ENCODE measurements around the gene ANGPTL4.
A peak's percentile ranks its signal among the peaks of the same experiment; 100 is the strongest.
"Not testable (repeated sequence)": the region's sequence is repeated elsewhere in the genome, so short reads cannot be mapped to it uniquely, and the experiment has no call there.

ANGPTL4 gene

DNA sequence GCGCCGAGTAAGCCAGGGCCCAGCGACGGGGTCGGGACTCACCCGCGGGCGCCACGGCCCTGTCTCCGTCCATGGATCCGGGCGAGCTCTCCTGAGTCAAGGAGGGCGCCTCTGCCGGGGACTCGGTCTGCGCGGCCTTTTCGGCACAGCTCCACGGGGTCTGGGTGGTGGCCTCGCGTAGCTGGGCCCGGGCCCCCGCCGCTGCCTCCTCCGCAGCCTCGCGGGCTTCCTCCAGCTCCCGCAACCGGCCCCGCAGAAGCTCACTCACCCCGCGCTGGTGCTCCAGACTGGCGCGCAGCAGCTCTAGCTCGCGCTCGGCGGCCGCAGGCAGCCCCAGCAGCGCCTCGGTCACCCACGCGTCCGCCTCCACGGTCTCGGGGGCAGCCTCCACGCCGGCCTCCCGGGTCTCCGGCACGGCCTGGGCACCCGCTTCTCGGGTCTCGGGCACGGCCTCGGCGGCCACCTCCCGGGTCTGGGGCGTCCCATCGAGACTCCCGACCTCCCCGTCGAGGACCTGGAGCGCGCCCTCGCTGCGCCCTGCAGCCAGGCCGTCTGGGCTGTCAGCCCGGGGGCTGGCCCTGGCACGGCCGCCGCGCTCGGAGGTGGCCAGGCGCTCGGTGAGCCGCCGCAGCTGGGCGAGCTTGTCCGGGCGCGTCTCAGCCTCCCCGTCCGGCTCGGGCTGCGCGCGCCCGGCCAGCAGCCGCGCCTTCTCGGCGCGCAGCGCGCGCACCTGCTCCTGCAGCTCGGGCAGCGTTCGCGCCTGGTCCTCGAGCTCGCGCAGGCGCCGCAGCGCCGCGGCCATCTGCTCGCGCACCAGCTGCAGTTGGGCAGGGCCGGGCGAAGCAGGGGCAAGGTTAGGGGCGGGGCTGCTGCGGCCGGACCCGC, 29.3 kb upstream of the ANGPTL4 start:
- no peak for DNase-seq (ENCODE audit: low read depth)

DNA sequence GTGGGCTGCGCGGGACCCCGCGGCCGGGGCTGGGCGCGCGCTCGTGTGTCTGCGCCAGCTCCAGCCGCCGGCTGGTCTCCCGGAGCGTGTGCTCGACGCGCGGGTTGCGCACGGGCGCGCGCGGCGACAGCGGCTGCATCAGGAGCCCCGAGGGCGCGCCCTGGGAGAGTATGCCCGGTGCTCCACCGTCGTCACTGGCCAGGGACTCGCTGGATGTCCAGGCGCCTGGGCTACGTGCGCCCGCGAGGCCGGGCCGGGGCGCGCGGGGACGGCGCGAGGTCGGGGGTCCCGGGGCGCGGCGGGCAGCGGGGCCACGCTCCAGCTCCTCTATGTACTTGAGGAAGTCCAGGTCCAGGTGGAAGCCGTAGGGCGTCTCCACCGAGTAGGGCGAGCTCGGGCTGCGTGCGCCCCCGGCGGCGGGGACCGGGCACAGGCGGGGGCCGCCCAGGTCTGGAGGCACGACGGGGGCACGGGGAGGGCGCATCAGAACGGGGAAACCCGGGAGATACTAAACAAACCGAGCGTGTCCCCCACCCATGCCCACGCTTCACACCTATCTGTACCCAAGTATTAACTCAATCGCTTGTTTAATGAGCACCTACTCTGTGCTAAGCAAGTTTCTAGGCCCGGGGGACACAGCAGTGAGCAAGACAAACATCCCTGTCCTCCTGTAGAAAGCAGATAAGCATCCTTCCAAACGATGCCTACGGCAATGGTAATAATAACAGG, 28.4 kb upstream of the ANGPTL4 start:
- DNase-seq (ENCODE audit: low read depth): no peak

DNA sequence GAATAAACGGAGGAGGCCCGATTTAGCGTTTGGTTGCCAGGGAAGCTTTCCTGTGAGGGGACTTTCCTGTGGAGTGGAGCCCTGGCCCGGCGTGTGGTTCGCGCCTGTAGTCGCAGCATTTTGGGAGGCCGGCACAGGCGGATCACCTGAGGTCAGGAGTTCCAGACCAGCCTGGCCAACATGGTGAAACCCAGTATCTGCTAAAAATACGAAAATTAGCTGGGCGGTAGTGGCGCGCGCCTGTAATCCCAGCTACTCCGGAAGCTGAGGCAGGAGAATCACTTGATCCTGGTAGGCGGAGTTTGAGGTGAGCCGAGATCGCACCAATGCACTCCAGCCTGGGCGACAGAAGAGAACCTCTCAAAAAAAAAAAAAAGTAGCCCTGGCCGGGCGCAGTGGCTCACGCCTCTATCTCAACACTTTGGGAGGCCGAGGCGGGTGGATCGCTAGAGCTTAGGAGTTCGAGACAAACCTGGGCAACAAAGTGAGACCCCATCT, 27.8 kb upstream of the ANGPTL4 start:
- DNase-seq (ENCODE audit: low read depth): no peak

DNA sequence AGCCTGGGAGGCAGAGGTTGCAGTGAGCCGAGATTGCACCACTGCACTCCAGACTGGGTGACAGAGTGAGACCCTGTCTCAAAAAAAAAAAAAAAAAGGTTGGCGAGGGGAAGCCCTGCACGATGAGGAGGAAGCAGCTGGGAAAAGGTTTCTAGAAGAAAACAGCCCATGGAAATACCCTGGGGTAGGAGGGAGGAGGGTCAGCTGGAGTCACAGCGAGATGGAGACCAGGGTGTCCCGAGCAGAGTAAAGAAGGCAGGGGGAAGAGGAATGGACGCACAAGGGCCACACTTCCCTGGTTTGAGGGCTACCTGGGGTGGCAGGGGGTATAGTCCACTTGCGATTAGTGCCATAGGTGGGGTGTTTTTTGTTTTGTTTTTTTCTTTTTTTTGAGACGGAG, 27.3 kb upstream of the ANGPTL4 start:
- no peak for DNase-seq (ENCODE audit: low read depth)

DNA sequence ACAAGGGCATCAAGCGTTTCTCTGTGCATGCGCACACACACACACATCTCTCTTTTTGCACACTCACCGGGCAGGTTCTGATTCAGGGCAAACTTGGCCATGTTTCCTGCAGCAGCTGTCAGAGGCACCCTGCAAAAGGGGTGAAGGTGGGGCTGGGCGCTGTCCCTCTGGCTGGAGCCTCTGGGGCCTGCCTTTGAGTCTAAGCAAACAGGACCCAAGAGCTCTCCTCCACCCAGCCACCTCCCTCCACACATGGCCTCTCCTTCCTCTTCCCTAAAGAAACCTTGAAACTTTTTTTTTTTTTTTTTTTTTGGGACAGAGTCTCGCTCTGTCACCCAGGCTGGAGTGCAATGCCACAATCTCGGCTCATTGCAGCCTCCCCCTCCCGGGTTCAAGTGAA, 26.2 kb upstream of the ANGPTL4 start:
- DNase-seq (ENCODE audit: low read depth): no peak

DNA sequence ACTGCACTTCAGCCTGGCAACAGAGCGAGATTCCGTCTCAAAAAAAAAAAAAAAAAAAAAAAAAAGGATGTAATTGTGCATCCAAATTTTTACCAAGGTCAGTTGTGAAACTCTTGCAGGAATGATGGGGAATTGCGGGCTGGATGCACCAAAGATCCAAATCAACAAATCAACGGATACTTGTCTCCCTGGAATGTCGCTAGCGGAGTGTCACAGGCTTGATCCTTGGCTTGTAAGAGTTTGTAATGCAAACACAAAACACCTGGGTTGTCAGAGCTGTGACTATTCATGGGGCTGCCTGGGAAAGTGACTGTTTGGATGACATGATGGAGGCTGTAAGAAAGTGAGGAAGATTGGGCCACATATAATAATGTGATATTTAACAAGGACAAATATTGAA, 25.1 kb upstream of the ANGPTL4 start:
- no peak for DNase-seq (ENCODE audit: low read depth)

DNA sequence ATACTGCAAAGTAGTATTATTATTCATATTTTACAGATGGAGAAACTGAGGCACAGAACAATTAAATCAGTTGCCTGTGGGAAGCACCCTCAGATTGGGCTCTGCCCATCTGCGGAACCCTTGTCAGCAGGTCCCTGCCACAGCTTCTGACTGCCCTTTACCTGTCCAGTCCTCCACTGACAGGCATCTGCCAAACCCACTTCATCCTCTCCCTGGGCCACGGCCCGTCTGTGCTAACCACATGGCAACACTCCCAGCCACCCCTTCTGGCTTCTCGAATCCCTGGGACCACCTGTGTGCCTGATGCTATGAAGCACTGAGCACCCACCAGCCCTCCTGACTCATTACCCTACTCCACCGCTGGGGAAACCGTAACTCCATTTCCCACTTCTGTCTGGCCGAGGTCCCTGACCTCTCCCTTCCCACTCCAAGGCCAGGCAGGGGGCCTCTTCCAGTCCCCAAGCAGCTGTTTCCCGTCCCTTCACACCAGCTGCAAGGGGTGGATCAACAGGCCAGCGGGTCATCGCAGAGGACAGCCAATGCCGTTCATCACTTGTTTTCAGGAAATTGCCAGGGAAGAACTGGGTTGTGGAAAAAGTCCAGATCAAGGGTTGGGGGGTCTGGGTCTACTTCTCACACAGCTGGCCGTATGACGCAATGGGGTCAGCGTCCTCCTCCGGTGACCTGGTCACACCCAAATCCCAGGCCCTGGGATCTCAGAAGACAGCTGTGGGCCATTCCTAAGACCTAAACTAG, 23.4 kb upstream of the ANGPTL4 start:
- no peak for DNase-seq (ENCODE audit: low read depth)

DNA sequence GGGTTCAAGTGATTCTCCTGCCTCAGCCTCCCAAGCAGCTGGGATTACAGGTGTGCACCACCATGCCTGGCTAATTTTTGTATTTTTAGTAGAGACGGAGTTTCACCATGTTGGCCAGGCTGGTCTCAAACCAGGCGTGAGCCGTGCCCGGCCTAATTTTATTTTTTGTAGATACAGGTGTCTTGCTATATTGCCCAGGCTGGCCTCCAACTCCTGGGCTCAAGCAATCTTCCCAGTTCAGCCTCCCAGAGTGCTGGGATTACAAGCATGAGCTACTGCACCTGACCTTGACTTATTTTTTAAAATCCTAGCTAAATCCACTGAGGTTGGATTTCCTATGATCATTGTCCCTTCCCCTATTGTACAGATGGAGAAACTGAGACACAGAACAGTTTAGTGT, 22.5 kb upstream of the ANGPTL4 start:
- not testable (repeated sequence) for DNase-seq (ENCODE audit: low read depth)

DNA sequence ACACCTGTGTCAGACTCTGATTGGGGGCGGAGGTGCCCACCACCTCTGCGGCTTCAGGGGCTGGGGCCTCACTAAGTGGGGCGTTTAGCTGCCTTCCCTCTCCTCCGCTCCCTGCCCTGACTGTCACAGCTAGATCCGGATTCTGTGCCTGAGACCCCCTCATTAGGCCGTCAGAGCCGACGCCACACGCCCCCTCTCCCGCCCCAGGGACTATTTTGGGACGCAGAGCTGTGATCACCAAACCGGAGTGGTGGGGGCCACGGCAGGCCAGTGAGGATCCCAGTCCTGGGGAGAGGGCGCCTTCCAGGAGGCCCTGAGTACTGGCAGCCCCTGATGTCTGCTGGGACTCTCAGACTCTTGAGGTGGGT, 21.7 kb upstream of the ANGPTL4 start:
- DNase-seq (ENCODE audit: low read depth): no peak

DNA sequence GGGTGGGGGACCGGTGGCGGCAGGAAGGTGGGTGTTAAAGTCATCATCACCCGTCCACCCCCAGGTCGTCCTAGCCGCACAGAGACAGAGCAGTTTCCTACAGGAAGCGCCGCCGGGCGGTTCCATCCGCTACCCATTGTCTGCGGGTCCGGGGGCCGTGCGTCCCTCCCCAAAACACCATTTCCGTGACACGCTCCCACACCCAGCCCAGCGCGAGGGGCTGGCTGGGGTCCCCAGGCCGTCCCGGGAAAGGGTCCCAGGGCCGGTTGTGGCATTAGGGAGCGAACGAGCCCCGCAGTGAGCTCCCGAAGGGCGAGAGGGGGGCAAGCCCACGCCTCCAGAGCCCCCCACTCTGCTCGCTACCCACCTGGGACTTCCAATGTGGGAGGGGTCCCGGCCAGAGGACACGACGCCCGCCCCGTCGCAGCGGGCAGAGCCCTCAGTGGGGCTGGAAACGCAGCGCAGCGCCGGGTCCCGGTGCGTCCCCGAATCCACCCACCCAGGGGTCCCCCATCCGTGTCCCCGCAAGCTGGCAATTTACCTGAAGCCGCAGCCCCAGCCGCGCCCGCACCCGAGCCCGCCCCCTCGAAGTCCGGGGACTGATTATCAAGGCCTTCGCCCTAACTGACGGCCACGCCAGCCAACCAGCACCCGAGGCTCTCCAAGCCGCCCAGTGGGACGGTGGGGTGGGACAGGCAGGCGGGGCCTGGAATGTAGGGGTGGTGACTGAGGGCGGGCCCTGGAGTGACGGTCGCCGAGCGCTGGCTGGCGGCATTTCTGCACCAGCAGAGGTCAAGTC, 21.1 kb upstream of the ANGPTL4 start, which contains the start of gene KANK3:
Gene KANK3, minus strand, starts transcription at position 579 of the 799 bp plus-strand sequence. CDS start 5,434 bp downstream, outside the sequence.
- peak; percentile 86 for DNase-seq (ENCODE audit: low read depth)

DNA sequence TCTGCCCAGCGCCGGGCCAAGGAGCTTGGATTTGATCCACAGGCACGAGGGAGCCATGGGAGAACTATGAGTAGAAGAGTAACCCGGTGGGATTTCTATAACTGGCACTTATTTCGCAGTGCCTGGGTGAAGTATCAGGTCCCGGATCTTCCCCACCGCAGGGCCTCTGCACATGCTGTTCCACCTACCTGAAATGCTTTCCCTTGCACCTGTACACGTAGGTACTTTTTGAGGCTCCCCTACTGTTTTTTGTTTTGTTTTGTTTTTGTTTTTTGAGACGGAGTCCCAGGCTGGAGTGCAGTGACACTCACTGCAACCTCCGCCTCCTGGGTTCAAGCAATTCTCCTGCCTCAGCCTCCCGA, 20.5 kb upstream of the ANGPTL4 start:
- no peak for DNase-seq (ENCODE audit: low read depth)

DNA sequence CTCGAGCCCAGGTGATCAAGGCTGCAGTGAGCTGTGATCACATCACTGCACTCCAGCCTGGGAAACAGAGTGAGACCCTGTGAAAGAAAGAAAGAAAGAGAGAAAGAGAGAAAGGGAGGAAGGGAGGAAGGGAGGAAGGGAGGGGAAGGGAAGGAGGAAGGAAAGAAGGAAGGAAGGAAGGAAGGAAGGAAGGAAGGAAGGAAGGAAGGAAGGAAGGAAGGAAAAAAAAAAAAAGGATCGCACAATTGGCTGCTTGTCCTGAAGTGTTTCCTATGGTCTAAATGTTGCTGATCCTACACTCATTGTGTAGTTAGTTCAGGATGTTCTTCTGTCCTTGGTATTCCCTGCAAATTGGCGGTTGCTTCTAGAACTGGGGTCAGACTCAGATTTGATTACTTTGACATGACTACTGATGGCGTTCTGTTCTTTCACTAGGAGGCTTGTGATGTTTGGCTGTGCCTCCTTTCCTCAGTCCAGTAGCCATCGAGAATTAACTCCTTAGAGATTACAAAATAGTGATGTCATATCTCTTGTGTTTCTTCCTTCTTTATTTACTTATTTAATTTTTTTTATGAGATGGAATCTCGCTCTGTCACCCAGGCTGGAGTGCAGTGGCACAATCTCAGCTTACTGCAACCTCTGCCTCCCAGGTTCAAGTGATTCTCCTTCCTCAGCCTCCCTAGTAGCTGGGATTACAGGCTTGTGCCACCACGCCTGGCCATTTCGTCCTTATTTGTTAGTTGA, 14.2 kb upstream of the ANGPTL4 start:
- not testable (repeated sequence) for DNase-seq (ENCODE audit: low read depth)

DNA sequence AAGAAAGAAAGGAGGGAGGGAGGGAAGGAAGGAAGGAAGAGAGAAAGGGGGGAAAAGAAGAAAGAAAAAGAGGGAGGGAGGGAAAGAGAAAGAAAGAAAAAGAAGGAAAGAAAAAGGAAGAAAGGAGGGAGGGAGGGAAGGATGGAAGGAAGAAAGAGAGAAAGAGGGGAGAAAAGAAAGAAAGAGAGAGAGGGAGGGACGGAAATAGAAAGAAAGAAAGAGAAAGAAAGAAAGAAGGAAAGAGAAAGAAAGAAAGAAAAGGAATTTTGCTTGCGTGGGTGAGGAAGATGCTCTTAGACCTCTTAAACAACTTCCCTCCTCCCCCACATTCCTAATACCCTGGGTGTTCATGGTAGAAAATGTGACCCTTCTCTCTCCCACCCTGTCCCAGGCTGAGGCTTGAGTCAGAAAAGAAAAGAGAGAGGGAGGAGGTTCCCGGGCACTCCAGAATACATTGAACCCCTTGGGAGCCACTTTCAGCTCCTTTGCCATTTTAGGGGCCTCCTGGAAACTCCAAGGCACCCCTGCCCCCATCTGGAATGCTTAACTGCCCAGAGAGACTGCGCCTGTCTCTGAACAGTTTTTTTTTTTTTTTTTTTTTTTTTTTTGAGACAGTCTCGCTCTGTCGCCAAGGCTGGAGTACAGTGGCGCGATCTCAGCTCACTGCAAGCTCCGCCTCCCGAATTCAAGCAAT, 11.7 kb upstream of the ANGPTL4 start:
- no peak for DNase-seq (ENCODE audit: low read depth)

DNA sequence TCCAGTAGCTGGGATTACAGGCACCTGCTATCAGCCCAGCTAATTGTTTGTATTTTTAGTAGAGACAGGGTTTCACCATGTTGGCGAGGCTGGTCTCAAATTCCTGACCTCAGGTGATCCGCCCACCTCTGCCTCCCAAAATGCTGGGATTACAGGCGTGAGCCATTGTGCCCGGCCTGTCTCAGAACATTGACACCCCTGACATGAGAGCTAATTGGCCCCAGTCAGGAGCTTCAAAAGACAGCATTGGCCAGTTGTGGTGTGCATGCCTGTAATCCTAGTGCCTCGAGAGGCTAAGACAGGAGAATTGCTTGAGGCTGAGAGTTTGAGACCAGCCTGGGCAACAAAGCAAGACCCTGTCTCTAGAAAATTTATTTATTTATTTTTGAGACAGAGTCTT, 11.1 kb upstream of the ANGPTL4 start:
- DNase-seq (ENCODE audit: low read depth): not testable (repeated sequence)

DNA sequence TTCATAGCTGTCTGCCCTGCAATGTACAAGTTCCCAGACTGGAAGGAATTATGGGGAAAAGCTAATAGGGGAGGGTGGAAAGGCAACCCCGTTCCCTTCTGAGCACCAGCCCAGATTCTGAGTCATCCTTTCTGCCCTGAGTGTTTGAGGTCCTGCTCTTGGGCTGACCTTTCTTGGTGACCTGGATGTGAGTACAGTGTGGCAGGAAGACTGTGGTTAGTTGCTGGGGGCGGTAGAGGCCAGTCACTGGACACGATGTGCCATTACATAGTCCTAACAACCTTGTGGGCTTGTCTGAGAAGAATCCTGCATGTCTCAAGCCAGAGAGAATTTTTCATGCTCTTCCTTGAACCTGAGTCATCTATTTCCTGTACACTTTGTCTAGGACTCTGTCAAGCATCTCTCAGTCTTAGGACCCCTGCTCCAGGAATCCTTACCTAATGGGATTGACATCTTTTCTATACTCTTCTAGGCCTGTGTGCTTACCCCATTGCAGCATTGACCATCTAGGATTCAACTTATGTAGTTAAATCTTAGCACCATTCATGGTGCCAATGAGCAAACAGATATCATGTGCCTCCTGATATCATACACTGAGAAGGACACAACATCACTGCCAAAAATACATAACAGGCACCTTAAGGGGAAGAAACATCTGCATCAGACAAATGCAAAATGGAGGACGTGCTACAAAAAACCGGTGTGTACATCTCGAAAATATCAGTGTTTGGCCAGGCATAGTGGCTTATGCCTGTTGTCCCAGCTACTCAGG, 8.1 kb upstream of the ANGPTL4 start:
- no peak for DNase-seq (ENCODE audit: low read depth)

DNA sequence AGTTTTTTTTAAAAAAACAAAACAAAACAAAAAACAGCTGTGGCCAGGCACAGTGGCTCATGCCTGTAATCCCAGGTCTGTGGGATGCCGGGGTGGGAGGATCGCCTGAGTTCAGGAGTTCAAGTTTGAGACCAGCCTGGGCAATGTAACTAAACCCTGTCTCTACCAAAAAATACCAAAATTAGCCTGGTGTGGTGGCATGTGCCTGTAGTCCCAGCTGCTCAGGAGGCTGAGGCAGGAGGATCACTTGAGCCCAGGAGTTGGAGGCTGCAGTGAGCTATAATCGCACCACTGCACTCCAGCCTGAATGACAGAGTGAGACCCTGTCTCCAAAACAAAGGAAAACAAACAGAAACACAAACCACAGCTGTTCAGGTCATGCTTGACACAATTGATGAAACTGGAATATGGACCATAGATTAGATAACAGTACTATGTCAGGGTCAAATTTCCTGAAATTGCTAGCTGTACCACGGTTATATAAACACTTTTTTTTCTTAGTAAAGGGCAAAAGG, 6.9 kb upstream of the ANGPTL4 start:
- no peak for DNase-seq (ENCODE audit: low read depth)

DNA sequence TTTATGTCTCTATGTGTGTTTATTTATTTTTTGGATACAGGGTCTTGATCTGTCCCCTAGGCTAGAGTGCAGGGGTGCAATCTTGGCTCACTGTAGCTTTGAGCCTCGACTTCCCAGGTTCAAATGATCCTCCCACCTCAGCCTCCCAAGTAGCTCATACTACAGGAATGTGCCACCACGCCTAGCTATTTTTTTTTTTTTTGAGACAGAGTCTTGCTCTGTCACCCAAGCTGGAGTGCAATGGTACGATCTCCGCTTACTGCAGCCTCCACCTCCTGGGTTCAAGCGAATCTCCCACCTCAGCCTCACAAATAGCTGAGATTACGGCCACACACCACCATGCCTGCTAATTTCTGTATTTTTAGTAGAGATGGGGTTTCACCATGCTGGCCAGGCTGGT, 5.0 kb upstream of the ANGPTL4 start:
- DNase-seq (ENCODE audit: low read depth): no peak

DNA sequence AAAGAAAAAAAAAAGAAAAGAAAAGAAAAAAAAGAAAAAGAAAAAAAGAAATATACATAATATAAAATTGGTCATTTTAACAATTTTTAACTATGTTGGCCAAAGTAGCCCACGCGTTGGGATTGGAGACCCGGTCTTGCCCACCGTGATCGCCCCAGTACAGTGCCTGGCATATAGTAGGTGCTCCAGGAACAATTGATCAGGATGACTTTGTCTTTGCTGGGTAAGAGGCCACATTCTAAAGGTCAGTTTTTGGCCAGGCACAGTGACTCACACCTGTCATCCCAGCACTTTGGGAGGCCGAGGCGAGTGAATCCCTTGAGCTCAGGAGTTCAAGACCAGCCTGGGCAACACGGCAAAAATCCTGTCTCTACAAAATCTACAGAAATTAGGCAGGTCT, 3.8 kb upstream of the ANGPTL4 start:
- DNase-seq (ENCODE audit: low read depth): no peak

All from stimulated activated CD4-positive, alpha-beta T cell treated with anti-CD3 and anti-CD28 coated beads, Interleukin-2, amount 100 ng/mL, for 4 hours (primary cell).